Subcutaneous preadipocyte (primary cell): ENCODE results near the gene CYP39A1. TPM values are rescaled to one million over a fixed set of nuclear protein-coding genes. Genes with fewer than 3 reads are reported as not detected.

Source experiments
- total RNA-seq: library from RNA; depleted of rRNA; stranded (reverse); fragments of >200 nt; gene quantifications from 2 replicates; pipeline ENCODE4 v1.2.3, GENCODE V29; 2012

Gene CYP39A1, protein sequence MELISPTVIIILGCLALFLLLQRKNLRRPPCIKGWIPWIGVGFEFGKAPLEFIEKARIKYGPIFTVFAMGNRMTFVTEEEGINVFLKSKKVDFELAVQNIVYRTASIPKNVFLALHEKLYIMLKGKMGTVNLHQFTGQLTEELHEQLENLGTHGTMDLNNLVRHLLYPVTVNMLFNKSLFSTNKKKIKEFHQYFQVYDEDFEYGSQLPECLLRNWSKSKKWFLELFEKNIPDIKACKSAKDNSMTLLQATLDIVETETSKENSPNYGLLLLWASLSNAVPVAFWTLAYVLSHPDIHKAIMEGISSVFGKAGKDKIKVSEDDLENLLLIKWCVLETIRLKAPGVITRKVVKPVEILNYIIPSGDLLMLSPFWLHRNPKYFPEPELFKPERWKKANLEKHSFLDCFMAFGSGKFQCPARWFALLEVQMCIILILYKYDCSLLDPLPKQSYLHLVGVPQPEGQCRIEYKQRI
- 0.37 and 0.39 TPM in 2 replicates for total RNA-seq

DNA sequence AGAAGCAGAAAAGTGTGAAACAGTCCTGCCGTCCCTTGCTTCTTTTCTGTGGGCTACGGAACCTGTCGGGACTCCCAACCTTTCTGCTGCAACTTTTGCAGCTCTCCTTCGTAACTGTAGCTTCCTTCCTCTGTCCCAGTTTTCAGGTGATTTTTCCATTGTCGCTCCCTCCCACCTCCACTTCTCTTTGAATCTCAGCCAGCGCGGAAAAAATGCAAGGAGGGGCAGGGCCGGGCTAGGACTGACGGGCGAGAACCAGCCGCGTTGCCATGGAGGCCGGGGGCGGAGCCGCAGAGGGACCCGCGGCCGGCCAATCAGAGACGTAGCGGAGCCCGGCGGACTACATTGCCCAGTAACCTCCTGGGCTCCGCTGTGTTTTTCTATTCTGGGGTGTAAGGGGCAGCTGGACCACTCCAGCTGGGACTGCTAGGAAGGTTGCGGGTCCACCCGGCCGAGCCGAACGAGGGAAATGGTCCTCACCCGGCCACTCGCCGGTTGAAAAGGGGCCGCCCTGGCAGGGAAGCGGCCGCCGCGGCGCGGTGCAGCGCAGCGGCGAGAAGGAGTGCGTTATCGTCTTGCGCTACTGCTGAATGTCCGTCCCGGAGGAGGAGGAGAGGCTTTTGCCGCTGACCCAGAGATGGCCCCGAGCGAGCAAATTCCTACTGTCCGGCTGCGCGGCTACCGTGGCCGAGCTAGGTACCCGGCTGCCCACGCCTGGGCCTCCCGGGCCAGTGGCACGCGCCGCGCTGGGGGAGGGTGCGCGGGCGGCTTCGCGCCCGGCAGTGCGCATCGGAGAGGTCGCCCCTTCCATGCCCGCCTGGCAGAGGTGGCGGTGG lies at the start of gene CYP39A1, which contains the start of gene SLC25A27:
Gene CYP39A1 (minus strand): TSS at position 216 of the 836 bp plus-strand sequence. CDS start 236 bp downstream, outside the sequence.
Gene SLC25A27 (plus strand): TSS at position 373 of the 836 bp plus-strand sequence. CDS start 218 bp downstream, at position 591.

DNA sequence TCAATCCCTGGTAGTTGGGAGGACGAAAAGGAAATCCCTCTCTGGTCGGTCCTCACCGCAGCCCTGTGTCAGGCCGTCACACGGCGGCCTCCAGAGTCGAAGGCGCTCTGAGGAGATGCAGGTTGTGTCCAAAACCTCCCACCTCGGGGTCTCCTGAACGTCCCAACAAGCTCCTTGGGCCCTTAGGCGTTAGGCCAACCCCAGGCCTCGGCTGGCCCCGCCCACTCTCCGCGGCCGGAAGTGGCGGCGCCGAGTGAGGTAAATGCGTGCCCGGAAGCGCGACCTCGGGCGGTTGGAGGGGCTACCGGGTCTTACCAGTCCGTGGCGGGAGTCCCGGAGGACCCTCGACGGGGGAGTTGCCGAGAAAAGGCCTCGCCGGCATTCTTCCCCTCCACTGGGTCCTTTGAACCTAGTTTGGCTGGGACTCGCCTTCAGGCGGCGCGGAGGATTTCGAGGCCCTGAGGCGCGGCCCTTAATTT lies 35.0 kb upstream of the CYP39A1 start, which contains the start of gene TDRD6:
Gene TDRD6 (plus strand): TSS at position 267 of the 479 bp plus-strand sequence. CDS start 244 bp downstream, outside the sequence.

Other genes with a start within 250 kb of the CYP39A1 start
- gene RCAN2, start 161.4 kb downstream of the CYP39A1 start, total RNA-seq: 0.78 and 7.0 TPM in 2 replicates
- gene SLC25A27, start 157 bp upstream of the CYP39A1 start, total RNA-seq: 5.9 and 6.6 TPM in 2 replicates
- under 0.01 and 0.20 TPM in 2 replicates for gene TDRD6, start 35.1 kb upstream of the CYP39A1 start, total RNA-seq
- not detected in 2 replicates for gene PLA2G7, start 82.6 kb upstream of the CYP39A1 start, total RNA-seq
- not detected in 2 replicates for gene ANKRD66, start 94.1 kb upstream of the CYP39A1 start, total RNA-seq
- not detected in 2 replicates for gene MEP1A, start 140.6 kb upstream of the CYP39A1 start, total RNA-seq